ENCODE measurements around the gene NFASC.

DNA sequence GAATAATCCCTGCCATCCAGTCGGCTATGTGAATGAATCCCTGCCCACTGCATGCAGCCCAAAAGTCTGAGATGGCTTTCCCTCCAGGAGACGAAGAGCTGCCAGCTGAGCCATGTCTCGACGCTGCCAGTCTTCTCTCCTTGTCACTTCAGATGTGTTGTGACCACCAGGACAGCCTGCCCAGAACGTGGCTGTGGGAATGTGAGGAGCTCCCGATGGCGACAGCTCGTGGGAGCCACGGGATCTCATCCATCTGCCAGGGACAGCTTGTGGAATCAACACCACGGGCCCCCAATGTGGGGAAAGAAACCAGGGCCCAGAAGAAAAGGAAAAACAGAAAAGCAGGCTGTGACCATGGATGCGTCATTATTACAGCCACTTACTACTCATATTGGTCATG is 67.2 kb downstream of the NFASC start:
- TF ChIP-seq, protein P1, sequence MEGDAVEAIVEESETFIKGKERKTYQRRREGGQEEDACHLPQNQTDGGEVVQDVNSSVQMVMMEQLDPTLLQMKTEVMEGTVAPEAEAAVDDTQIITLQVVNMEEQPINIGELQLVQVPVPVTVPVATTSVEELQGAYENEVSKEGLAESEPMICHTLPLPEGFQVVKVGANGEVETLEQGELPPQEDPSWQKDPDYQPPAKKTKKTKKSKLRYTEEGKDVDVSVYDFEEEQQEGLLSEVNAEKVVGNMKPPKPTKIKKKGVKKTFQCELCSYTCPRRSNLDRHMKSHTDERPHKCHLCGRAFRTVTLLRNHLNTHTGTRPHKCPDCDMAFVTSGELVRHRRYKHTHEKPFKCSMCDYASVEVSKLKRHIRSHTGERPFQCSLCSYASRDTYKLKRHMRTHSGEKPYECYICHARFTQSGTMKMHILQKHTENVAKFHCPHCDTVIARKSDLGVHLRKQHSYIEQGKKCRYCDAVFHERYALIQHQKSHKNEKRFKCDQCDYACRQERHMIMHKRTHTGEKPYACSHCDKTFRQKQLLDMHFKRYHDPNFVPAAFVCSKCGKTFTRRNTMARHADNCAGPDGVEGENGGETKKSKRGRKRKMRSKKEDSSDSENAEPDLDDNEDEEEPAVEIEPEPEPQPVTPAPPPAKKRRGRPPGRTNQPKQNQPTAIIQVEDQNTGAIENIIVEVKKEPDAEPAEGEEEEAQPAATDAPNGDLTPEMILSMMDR (IDR thresholded peaks at IDR 0.05; ENCODE audit: low read depth, low read length), result no peak
- no peak for TF ChIP-seq EZH2phosphoT487 (IDR thresholded peaks at IDR 0.05; ENCODE audit: low read depth)
